ENCODE measurements around the gene FOXJ1. TPM values are rescaled to one million over a fixed set of nuclear protein-coding genes. Genes with fewer than 3 reads are reported as not detected.

FOXJ1 gene
- total RNA-seq, 1 experiment from 2014 or later = 4.0 TPM

GRCh38 chr17:76125922-76126321, 15.1 kb downstream of the FOXJ1 start:
- no peak for TF ChIP-seq CTCF (conservative IDR thresholded peaks at IDR 0.05)
- WGBS (ENCODE audit: extremely low coverage, insufficient read length, low lambda C conversion rate) = no CpG with 5 or more reads among the region's 1 CpG
- H3K27ac Mint-ChIP-seq = no peak overlapping the region; a peak in 1 of 7 replicates

More at GRCh38 chr17:76125922-76126321, 15.1 kb downstream of the FOXJ1 start:
- Histone ChIP-seq H3K4ac (ENCODE audit: low read depth, low read length) (no peak overlapping the region), H3K79me2 (ENCODE audit: insufficient read depth, low read length) (no peaks in the 10 kb centered on the region), H3K56ac (ENCODE audit: insufficient read length, low read depth, low read length) (no peak overlapping the region), H4K8ac (replicated peaks; ENCODE audit: insufficient read length, low read depth, low read length) (no peak overlapping the region), H3T11ph (ENCODE audit: low read length) (no peak overlapping the region), H2AFZ (ENCODE audit: low read length) (no peak overlapping the region), H3K18ac (ENCODE audit: insufficient read length, low read depth, low read length) (no peak overlapping the region), H3K4me2 (ENCODE audit: insufficient read depth, insufficient read length, low read length) (no peak overlapping the region), H4K5ac (ENCODE audit: insufficient read length, low read depth, low read length) (no peak overlapping the region), H3K27me3 (ENCODE audit: insufficient read depth, low read length) (no peaks in the 10 kb centered on the region), H2BK5ac (ENCODE audit: insufficient read length, low read length) (no peak overlapping the region), H2AK5ac (ENCODE audit: insufficient read length, low read length) (no peak overlapping the region), H4K20me1 (ENCODE audit: control insufficient read depth, insufficient read depth, insufficient read length) (no peaks in the 10 kb centered on the region), H3K27ac (ENCODE audit: insufficient read length, low read depth, low read length) (no peak overlapping the region), H2BK12ac (ENCODE audit: insufficient read length, low read depth, low read length) (no peak overlapping the region), H3K9ac (ENCODE audit: extremely low read depth, insufficient read length, low read length) (no peak overlapping the region), H2BK20ac (ENCODE audit: low read depth, low read length, poor library complexity, severe bottlenecking) (no peak overlapping the region), H3K9me3 (ENCODE audit: control insufficient read depth, low read depth, low read length) (no peaks in the 10 kb centered on the region), H3K79me1 (ENCODE audit: insufficient read depth, low read depth, low read length, poor library complexity, severe bottlenecking) (no peaks in the 10 kb centered on the region), H3K23me2 (ENCODE audit: insufficient read length, low read depth, low read length, poor library complexity, severe bottlenecking) (no peaks in the 10 kb centered on the region), H3K23ac (ENCODE audit: insufficient read length, low read depth, low read length) (no peak overlapping the region), H2BK120ac (ENCODE audit: low read depth, low read length, poor library complexity, severe bottlenecking) (no peak overlapping the region), H4K91ac (ENCODE audit: insufficient read length, low read depth, low read length) (no peak overlapping the region), H3K14ac (ENCODE audit: insufficient read depth, low read length) (no peak overlapping the region), H2BK15ac (ENCODE audit: low read depth, low read length) (no peak overlapping the region), H3K4me1 (ENCODE audit: insufficient read depth, low read length) (no peaks in the 10 kb centered on the region)
- H3K9me3 Mint-ChIP-seq = no peaks in the 10 kb centered on the region
- no peaks in the 10 kb centered on the region for H3K36me3 Mint-ChIP-seq (ENCODE audit: insufficient read depth in 1 of 3, low read depth in 3 of 3)
- no peak overlapping the region for H3K4me3 Mint-ChIP-seq
- H3K27me3 Mint-ChIP-seq (ENCODE audit: low read depth) = peaks cover 14% of the 10 kb centered on the region
- no peak for DNase-seq
- peaks cover 26% of the 10 kb centered on the region in 2 experiments for H3K4me1 Mint-ChIP-seq

All from H9 (cell line).